ENCODE measurements around the gene GNG10.
"Not testable (repeated sequence)": the region's sequence is repeated elsewhere in the genome, so short reads cannot be mapped to it uniquely, and the experiment has no call there.

GNG10 gene

GRCh38 chr9:111648066-111648465 is 13.3 kb upstream of the GNG10 start:
- in situ Hi-C loops (cut with MboI; ENCODE audit: low sequenced_read_pairs), result no loop called here

DNA sequence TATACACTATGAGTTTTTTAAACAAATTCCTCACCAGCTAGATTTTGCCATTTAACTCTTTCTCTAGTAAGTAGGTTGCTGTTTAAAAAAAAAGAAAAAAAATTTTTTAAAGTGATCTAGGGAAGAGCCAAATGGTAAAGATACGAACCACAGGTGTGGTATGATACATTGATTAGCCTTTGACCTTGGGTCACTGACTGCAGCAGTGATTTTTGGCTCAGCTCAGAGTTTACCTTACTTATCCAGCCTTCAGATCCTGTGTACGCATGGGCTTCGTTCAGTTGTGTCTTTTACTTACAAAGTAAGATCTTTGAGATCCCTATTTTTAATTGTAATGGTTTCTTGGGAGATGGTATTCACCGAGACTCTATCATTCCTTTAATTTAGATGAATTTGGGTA is 12.4 kb upstream of the GNG10 start:
- in situ Hi-C loops (cut with MboI; ENCODE audit: low sequenced_read_pairs), result no loop called here

DNA sequence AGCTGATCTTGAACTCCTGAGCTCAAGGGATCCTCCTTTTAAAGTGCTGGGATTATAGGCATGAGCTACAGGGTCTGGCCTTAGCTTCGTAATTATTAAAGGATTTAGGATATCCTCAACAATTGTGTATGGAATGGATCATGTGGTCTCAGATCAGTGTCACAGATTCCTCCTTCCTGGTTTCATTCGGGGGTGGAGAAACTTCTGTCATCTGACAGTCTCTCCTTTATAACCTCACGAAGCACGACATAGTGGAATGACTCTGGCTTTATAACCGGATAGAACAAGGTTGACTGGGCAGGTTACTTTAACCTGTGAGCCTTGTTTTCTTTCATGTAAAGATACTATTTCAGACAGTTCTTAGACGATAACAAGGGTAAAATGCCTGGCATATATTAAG is 4.4 kb upstream of the GNG10 start:
- in situ Hi-C loops (cut with MboI; ENCODE audit: low sequenced_read_pairs), result no loop called here

- in situ Hi-C loops (cut with MboI; ENCODE audit: low sequenced_read_pairs), result no loop called here
Measured at GRCh38 chr9:111658943-111659342, 2.5 kb upstream of the GNG10 start.

DNA sequence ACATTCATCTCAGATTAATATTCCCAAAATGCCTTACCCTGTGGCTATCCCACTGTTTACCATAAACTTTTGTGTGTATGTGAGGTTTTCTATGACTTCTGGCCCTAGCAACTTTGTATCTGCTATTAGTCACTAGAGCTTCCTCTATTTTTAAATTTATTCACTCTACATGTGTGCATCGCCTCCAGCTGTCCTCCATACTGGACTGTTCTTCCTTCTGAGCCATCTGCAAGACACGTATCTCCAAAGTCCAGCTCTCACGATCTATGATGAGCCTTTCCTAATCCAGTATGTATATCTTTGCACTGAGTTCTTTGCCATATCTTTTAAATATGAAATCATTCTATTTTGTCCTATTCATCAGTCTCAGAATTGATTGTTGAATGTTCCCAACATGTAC is 1.7 kb upstream of the GNG10 start:
- in situ Hi-C loops (cut with MboI; ENCODE audit: low sequenced_read_pairs), result no loop called here

DNA sequence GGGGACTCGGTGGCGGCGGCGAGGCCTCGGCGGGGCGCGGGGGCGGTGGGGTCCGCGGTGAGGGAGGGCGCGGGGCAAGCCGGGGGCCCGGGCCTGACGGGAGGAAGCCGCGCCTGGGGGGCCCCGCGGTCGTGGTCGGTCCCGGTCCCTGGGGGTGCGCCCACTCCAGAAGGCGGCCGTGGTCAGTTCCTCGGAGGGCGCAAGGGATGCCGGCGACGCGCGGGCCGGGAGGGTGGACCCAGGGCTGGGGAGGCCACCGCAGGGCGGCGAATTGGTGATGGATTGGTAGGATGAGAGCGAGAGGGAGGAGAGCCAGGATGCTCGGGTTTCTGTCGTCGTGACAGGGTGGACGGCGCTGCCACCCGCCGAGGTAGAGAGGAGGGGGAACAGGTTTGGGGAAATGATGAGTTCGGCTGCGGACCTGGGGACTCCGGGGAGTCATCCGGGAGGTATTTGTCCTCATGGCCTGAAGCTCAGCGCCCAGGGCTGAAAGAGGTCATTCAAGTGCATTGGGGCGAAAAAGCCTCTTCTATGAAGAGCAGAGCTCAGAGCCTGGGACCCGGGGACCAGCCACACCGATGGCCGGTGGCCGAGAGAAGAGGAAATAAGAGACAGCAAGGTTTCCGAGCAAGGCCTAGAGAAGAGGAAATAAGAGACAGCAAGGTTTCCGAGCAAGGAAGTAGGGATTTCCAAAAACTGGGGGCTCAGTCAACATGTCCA is 557 bp downstream of the GNG10 start:
- in situ Hi-C loops (cut with MboI; ENCODE audit: low sequenced_read_pairs), result no loop called here

DNA sequence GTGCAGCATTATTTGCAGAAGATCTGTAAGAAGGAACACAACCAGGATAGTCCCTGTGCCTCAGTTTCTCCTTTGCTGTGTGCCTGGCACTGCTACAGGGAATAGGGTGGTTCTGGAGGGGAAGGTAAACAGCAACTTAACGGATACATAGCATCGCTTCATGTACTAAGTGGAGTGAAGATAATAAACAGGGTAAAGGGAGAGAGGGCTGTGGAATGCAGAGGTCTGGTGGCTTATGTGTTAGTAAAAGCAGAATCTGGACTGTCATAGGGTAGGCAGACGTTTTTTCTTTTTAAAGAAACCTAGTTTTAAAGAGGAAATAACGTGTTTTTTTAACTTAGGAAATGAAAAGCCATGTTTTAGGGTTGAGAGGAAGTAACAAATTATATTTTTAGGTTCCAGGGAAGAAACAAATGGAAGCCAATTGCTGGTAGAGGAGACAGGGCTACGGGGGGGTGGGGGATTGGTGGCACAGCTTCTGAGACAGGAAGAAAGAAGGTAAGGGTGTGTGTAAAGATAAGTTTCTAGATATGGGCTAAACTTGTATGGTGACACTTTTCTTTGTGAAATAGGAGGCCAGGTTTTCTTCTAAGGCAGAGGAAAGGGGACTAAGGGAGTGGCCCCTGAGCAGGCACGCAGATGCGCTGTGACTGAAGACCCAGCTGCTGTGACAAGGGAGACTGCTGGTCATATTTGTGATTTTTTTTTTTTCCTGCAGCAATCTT is 1.3 kb downstream of the GNG10 start:
- in situ Hi-C loops (cut with MboI; ENCODE audit: low sequenced_read_pairs), result no loop called here

DNA sequence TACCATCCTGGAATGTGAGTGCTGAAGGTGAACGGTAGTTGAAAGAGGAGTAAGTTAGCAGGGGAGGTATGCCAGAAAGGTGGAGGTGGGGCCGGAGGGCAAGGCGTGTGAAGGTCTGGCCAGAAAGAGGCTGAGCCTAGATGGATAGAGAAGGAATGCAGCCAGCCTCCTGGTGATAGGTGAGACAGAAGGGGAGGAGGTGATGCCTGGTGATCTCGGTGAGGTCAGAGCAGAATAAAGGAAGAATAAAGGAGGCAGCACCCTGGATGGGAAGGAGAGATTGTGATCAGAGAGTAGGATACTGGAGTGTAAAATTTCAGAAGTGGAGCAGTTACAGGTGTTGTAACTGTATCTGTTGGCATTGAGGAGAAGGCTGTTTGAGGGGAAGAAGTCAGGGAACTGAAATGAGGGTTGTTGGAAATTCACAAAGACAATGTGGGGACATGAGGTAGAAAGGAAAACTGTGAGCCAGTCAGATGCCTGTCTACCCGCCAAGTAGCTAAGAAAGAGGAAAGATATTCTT is 2.0 kb downstream of the GNG10 start:
- in situ Hi-C loops (cut with MboI; ENCODE audit: low sequenced_read_pairs), result no loop called here

- in situ Hi-C loops (cut with MboI; ENCODE audit: low sequenced_read_pairs), result no loop called here
Measured at GRCh38 chr9:111668026-111668573, 6.7 kb downstream of the GNG10 start.

GRCh38 chr9:111668601-111669000 is 7.2 kb downstream of the GNG10 start:
- in situ Hi-C loops (cut with MboI; ENCODE audit: low sequenced_read_pairs), result not testable (repeated sequence)

GRCh38 chr9:111674319-111674718 is 12.9 kb downstream of the GNG10 start:
- in situ Hi-C loops (cut with MboI; ENCODE audit: low sequenced_read_pairs), result no loop called here

DNA sequence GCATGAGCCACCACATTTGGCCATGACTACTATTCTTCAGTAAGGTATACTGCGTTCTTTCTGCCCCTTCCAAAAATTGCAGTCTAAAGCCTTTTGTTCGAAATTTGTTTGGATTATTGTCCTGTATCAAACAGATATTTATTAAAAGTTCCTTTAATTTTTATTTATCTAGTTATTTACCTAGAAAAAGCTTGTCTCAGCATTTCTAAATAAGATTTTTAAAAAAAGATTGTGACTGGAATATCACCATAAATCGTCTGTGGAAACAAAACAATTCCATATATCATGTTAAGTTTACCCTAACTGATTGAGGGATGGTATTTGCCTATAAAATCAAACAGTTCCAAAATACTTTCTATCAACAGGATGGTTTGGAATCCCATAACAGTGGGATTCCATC is 14.7 kb downstream of the GNG10 start:
- in situ Hi-C loops (cut with MboI; ENCODE audit: low sequenced_read_pairs), result no loop called here

DNA sequence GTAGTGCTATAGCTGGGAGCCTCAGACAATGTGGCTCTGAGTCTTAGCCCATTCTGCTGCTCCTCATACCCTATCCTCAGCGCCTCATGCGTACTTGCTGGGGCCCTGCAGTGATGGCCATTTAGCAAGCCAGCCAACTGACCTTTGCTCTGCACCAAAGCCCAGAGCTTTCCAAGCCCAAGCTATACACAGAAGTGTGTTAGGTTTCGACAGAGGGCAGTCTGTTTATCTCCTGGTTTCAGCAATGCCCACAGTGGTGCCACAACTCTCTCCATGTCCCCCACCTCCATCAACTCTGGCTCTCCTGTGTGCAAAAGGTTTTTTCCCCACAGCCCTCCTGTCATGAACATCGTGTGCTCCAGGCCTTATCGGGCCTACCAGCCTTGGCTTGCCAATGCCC is 16.9 kb downstream of the GNG10 start:
- in situ Hi-C loops (cut with MboI; ENCODE audit: low sequenced_read_pairs), result no loop called here

- in situ Hi-C loops (cut with MboI; ENCODE audit: low sequenced_read_pairs), result no loop called here
Measured at GRCh38 chr9:111679199-111679598, 17.8 kb downstream of the GNG10 start.

DNA sequence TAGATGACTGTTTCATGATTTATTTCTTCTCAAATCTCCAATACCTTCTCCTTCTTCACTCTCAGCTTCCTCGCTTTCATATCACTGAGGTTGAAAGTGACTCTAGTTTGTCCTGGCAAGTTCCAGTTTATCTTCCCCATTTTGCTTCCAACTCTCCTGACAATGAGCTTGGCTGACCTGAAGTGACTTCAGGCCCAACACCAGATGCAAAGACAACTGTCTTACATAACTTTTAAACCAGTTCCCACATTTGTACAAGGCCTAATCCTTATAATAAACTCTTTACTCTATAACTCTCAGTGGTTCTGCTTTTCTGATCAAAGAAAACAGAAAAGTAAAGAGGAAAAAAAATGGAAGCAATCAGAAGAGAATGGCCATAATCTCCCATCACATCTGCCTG is 22.0 kb downstream of the GNG10 start:
- in situ Hi-C loops (cut with MboI; ENCODE audit: low sequenced_read_pairs), result no loop called here

DNA sequence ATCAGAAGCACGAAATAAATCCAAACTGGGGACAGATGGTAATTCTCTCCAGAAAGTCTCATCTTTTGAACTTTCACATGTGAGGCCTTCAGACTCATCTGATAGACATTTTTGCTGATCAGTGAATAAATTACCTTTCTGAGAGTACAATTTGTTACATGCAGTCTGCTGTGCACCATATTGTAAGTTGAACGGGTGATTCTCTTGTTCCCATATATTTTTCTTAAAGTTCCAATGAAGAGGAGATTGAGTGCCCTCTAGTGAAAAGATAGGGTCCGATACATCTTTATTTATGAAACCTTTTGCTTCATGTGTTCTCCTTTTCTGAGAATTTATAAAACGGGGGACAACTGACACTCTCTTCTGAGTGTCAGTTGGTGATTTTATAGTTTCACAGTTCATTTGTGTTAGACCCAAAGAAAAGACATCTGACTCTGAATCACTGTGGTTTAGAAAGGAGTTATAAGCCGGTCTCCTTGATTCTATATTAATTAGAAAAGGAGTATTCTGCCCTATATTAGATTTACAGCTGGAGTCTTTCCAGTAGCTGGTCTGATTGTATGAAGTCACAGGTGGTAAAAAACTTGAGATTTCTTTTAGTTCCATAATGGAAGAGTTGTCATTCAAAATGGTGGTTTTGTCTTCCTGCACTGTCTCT is 30.4 kb downstream of the GNG10 start:
- in situ Hi-C loops (cut with MboI; ENCODE audit: low sequenced_read_pairs), result no loop called here

GRCh38 chr9:111696796-111697195 is 35.4 kb downstream of the GNG10 start:
- in situ Hi-C loops (cut with MboI; ENCODE audit: low sequenced_read_pairs), result no loop called here

- in situ Hi-C loops (cut with MboI; ENCODE audit: low sequenced_read_pairs), result no loop called here
Measured at GRCh38 chr9:111700776-111701175, 39.4 kb downstream of the GNG10 start.

- in situ Hi-C loops (cut with MboI; ENCODE audit: low sequenced_read_pairs), result no loop called here
Measured at GRCh38 chr9:111704503-111704902, 43.1 kb downstream of the GNG10 start.

- in situ Hi-C loops (cut with MboI; ENCODE audit: low sequenced_read_pairs), result no loop called here
Measured at GRCh38 chr9:111711548-111711947, 50.1 kb downstream of the GNG10 start.

GRCh38 chr9:111712369-111712768 is 51.0 kb downstream of the GNG10 start:
- in situ Hi-C loops (cut with MboI; ENCODE audit: low sequenced_read_pairs), result no loop called here

DNA sequence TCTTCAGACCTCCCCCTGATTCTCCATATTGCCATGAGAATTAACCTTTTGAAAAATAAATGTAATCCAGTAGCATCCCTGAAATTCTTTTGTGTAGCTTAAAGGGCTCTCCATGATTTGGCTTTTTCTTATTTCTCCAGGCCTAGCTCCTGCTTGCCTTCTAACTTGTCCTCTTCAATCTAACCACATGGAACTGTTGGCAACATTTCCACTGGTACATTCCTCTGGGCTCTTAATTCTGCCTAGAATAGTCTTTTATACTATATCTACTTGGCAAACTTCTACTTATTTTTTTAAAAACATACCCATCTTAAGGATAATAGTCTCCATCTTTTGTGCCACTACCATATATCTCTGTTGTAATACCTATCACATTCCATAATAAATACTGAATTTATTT is 54.1 kb downstream of the GNG10 start:
- in situ Hi-C loops (cut with MboI; ENCODE audit: low sequenced_read_pairs), result no loop called here

Data from HL-60/S4 treated with phorbol 12-myristate 13-acetate at 8.2 ng/mL for 4 days and 3 days (cell line).